Cardiac septum (tissue), 1 donor: ENCODE data around the gene KCNQ2. TPM values are rescaled to one million over a fixed set of nuclear protein-coding genes. Genes with fewer than 3 reads are reported as not detected.

Experiments
- DNase-seq: peaks from one replicate; pipeline ENCODE4 v3.0.0-alpha.2; 2020; ENCODE audit warnings: low spot score
- intact Hi-C: fragments of 100-400 bp; cut with DNase I; formaldehyde crosslinking; loops from one replicate; pipeline ENCODE4 v1.14.0; 2022
- total RNA-seq: library from RNA; stranded (reverse); fragmentation: NEBNext Ultra II Directional; extraction: Animal tissue kit (Norgen Biotek cat#: 25700); gene quantifications from one replicate; pipeline ENCODE4 v1.2.1, GENCODE V29; 2021
- donor health status: DM: no; HTN: no; CAD: no.

KCNQ2 gene
- total RNA-seq, 1 donor from 2014 or later = 0.86 TPM

DNA sequence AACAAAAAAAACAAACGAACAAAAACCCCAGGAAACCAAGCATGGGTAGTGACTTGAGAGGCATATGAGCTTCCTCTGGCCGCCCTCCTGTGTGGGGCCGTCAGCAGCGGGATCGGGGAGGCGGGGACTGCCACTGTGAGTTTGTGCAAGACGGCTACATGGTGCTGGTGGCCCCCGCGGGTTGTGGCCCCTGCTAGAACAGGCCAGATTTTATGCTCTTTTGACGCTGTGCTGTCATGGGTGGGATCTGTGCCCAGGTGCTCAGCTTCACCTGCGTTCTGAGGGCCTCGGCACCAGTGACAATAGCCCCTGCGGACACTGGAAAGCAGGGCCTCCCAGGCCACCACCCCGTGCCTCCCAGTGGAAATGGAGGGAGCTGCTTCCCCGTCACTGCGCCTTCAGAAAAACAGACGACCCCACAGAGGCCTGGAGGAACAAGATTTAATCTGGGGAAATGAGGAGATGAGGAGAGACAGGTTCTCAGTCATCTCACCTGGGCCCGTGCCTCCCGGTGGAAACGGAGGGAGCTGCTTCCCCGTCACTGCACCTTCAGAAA is 4.7 kb upstream of the KCNQ2 start:
- intact Hi-C loops = no loop called here
- DNase-seq = no peak

GRCh38 chr20:63475209-63475608 is 2.8 kb upstream of the KCNQ2 start:
- intact Hi-C loops = no loop called here

GRCh38 chr20:63473555-63474449 is 1.3 kb upstream of the KCNQ2 start:
- intact Hi-C loops = no loop called here
- DNase-seq = no peak

More at GRCh38 chr20:63475209-63475608, 2.8 kb upstream of the KCNQ2 start:
- no peak for DNase-seq

DNA sequence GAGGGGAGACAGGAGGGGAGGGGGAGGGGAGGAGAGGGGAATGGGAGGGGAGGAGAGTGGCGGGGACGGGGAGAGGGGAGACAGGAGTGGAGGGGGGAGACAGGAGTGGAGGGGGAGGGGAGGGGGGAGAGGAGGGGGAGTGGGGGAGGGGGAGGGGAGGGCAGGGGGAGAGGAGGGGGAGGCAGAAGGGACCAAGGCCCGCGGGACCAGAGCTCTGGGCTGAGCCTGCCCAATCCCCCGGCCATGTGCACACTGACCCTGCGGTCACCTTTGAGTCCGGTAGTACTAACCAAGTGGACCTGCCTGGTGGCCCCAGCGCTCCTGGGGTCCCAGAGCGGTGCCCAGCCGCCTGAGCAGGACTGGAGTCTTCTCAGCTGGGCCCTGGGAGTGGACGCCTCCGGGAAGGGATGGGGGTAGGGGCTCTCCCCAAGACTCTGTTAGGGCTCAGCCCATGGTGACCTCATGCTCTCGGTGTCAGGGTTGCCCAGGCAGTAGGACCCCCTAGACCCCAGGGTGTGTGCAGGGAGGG is 471 bp upstream of the KCNQ2 start:
- no peak for DNase-seq
- intact Hi-C loops = no loop called here

GRCh38 chr20:63471717-63471980 is 806 bp downstream of the KCNQ2 start:
- intact Hi-C loops = no loop called here

GRCh38 chr20:63471002-63471716 is 1.3 kb downstream of the KCNQ2 start:
- intact Hi-C loops = no loop called here
- no peak for DNase-seq

More at GRCh38 chr20:63471717-63471980, 806 bp downstream of the KCNQ2 start:
- no peak for DNase-seq

- intact Hi-C loops = no loop called here
- no peak for DNase-seq
Observed at GRCh38 chr20:63470410-63470809, 2.0 kb downstream of the KCNQ2 start.

- intact Hi-C loops = no loop called here
Observed at GRCh38 chr20:63469713-63470101, 2.7 kb downstream of the KCNQ2 start.

DNA sequence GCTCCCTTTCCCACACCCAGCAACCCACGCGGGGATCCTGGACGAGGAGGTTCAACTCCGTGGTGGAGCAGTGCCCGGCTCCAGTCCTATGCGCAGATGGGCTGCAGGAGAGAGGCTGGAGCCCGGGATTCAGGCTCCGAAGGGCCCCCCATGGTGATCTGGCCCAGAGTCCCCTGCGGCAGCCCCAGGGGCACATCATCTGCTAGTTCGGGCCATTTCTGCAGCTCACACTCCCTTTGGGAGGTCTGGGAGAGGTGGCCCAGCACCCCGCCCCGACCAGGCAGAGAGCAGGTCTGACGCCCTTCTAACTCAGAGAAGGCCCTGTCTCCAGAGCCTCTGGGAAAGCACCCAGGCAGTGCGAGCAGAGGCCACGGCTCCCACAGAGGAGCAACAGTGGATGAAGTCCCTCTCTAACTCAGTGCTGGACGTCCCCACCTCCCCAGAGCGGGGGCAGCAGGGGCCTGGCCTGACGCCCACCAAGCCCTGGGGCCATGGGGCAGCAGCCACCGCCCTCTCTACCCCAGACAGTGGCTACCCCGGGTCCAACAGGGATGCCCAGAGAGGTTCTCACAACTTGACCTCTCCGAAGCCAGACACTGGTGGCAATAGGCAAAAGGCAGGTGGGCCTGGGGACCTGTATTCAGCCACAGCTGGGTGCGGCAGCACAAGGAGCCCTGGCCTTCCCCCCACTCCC is 3.3 kb downstream of the KCNQ2 start:
- DNase-seq = no peak
- intact Hi-C loops = no loop called here

More at GRCh38 chr20:63469713-63470101, 2.7 kb downstream of the KCNQ2 start:
- no peak for DNase-seq

DNA sequence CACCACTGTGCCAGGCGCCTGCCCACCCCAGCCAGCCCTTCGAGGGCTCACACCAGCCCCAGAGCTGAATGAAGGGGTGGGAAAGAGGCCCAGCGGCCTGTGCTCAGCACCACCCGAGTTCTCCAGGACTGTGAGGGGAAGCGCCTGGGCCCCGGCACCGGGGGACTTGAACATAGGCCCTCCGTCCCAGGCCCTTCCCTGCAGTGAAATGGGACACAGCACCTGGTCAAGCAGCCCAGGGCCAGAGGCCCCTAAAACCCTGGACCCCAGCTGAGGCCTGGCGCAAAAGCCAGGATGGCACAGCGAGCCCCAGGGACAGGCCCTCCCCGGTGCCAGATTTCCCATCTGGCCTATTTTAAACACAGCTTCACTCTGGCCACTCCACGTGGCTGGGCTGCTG is 4.0 kb downstream of the KCNQ2 start:
- intact Hi-C loops = no loop called here
- no peak for DNase-seq

DNA sequence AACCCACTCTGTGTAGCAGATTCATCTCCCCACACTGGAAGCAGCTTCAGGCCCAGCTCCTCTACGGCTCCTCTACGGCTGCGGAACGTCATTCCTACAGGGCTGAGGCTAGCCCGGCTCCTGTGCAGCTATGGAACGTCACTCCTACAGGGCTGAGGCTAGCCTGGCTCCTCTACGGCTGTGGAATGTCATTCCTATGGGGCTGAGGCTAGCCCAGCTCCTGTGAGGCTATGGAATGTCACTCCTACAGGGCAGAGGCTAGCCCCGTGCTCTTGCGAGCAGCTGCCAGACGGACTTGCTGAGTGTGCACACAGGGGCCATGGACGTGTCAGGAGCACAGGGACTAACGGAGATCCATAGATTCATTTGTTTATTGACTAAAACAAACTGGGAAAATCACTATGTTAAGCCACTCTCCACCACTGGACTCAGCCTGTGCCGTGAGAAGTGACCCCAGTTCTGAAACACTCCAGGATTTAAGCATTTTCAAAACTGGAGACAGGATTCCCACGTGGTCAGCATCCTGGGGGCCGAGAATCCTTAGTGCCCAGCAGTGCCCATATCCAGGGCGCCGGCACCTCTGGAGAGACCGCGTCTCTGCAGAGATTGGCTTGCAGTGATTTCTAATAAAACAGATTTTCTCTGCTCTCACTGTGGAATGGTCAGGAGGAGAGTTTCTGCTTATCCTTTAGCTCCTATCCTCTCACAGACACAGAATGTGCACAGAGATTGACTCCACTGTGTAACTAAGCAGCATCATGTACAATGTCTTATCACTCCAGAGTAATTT is 5.0 kb downstream of the KCNQ2 start:
- intact Hi-C loops = no loop called here
- DNase-seq = no peak

DNA sequence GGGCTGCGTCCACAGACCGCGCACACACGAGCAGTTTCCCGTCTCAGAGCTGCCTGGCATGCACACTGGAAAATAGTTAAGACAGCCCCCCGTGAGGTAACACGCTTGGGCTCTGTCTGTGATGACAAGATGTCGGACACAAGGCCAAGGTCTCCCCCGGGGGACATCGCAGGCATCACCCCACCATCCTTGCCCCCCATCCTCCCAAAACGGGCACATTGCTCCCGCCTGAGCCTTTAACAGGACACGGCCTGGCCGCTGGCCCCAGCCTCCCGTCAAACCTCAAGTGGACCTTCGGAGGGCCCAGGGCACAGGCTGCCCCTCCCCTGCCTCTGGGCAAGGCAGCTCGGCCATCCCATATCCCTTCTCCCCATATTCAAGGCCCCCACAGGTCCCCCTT is 5.6 kb downstream of the KCNQ2 start:
- intact Hi-C loops = no loop called here
- no peak for DNase-seq

DNA sequence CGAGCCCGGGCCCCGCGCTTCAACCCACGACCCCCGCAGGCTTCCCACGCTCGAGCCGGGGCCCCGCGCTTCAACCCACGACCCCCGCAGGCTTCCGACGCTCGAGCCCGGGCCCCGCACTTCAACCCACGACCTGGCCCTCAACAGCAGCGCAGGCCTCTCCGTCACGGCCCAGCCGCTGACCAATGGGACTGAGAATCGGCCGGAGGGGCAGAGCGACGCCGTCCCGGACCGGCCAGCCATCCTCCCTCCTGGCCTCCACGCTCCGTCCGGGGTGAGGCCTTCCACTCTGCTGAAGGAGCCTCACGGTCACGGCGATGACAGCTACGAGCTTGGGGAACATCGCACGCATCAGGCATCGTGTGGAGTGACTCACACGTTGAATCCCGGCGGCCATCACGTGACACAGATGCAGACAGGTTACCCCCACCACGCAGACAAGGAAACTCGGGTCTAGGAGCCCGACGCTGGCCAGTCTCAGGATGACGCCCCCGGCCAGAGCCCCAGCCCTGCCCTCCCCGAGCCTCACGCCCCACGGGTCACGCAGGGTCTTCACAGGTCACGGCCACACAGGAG is 6.1 kb downstream of the KCNQ2 start:
- intact Hi-C loops = no loop called here
- DNase-seq = no peak

- DNase-seq = no peak
- intact Hi-C loops = no loop called here
Observed at GRCh38 chr20:63465380-63466249, 6.8 kb downstream of the KCNQ2 start.

DNA sequence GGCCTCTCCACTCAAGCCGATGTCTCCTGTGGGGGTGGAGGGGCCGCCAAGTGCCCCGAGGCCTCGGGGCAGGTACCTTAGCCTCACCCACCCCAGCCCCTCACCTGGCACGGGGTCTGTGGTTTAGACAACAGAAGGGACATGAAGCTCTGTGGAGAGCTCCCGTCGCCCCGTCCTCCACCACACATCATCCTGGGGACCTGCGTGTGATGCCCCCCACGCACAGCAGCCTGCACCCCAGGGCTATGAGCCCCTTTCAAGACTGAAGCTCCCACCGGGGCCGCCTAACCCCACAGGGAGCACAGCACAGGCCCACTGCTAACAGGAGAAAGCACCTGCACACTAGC is 8.2 kb downstream of the KCNQ2 start:
- DNase-seq = no peak
- intact Hi-C loops = no loop called here

DNA sequence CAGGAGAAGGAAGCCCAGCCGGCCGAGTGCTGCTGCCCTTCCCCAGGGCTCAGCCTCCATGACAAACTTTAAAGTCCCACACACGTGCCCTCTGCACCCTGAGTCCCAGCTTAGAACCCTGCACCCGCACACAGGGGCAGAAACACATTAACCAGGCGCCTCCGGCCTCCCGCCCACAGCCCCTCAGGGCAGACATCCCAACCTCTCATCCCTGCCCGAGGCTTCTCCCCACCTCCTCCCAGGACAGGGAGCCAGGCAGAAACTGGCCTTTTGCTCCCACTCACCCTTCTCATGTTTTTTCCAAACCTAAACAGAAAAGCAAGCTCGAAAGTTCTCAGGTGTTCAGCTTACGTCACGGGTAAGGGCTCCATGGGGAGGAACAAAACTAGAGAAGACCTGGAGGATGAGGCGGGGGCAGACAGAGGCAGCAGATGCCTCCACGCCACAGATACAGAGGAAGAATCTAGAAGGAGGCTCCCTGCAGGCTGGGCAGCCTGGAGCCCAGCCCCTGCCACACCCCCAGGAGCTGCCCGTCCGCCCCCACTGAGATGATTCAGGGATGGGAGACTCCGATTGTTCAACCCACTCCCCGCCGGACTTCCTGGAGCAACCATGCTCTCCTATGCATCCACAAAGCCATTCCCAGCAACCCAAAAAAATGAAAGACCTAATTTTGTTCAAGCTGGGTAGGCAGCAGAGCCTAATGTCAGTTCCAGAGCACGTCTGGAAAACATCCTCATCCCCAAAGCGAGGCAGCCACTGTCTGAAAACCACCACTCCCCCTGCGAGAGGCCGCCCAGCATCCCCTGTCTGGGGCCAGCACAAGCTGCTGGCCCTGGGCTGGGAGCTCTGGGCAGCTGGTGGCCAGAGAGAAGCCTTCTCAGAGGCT is 8.8 kb downstream of the KCNQ2 start:
- no peak for DNase-seq
- intact Hi-C loops = no loop called here

DNA sequence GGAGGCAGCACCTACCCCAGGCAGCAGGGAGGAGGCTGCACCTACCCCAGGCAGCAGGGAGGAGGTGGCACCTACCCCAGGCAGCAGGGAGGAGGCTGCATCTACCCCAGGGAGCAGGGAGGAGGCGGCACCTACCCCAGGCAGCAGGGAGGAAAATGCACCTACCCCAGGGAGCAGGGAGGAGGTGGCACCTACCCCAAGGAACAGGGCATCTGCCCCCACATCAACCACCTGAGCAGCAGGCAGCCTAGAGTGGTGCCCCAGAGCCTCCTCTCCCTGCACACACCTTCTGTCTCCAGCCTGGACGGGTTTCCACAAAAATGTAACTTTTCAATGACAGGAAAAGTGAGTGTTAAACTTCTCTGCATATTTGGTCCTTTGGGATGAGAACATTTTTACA is 10.2 kb downstream of the KCNQ2 start:
- intact Hi-C loops = no loop called here
- no peak for DNase-seq
